SK-N-MC (cell line): ENCODE results near the gene TRIM44.

Source experiments
- DNase-seq: peaks from one replicate; pipeline ENCODE4 v3.0.0-alpha.2; 2011; ENCODE audit warnings: low read depth, low spot score
- H3K27ac ChIP-seq: fragments of 200-600 bp; sonication (generic); 2 replicates; pipeline ENCODE4 v1.5.1; 2016; ENCODE audit warnings: mixed run types
- H3K36me3 ChIP-seq: fragments of 200-600 bp; sonication (generic); 2 replicates; pipeline ENCODE4 v1.6.1; 2017; ENCODE audit warnings: antibody characterized with exemption, low read length, mixed read lengths; ENCODE audit not compliant: insufficient read depth
- H3K4me3 ChIP-seq: fragments of 200-600 bp; sonication (generic); 2 replicates; pipeline ENCODE4 v1.5.1; 2016
- H3K9ac ChIP-seq: fragments of 200-600 bp; sonication (generic); 2 replicates; pipeline ENCODE4 v1.8.0; 2017; ENCODE audit warnings: mixed run types, mixed read lengths; ENCODE audit not compliant: insufficient read length
- H3K9me3 ChIP-seq: fragments of 200-600 bp; sonication (generic); 2 replicates; pipeline ENCODE4 v1.6.1; 2017; ENCODE audit warnings: low read depth, mild to moderate bottlenecking, antibody characterized with exemption, low read length, moderate library complexity, mixed read lengths
- EZH2 ChIP-seq: fragments of 200-600 bp; sonication (generic); IDR thresholded peaks from one replicate; pipeline ENCODE4 v1.6.1; 2017; ENCODE audit warnings: antibody characterized with exemption
- FOXP2 ChIP-seq: optimal IDR thresholded peaks from 2 replicates; pipeline ENCODE3; 2011; ENCODE audit warnings: mild to moderate bottlenecking, moderate library complexity; ENCODE audit not compliant: insufficient read depth; ENCODE audit errors: extremely low read length, control extremely low read depth
- POLR2AphosphoS5 ChIP-seq: IDR thresholded peaks from 2 replicates; pipeline ENCODE4 v1.6.1; 2012; ENCODE audit warnings: mild to moderate bottlenecking, low read depth, low read length, borderline replicate concordance

The TRIM44 gene

DNA sequence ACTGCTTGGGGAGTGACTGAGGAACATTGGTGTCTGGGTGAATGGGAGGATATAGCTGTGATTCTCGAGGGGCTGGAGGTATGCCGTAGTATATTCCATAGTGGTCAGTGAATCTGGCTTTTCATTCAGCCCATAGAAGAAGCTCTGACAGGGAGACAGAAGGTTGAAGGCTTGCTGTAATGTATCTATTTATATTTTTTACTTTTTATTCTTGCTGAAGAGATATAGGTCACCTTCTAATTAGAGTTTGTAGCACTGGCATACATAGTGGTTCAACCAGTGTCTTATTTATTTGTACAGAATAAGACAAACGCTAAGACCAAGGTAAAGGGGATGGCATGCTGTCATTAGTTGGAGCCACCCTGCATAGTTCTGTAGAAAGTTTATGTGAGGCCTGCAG lies 10.0 kb downstream of the TRIM44 start:
- H3K9me3 ChIP-seq: no peaks in the 10 kb centered on the region; the same call in 1 of the 2 replicates
- H3K9ac ChIP-seq: no peak overlapping the region
- TF ChIP-seq FOXP2 (no peak), POLR2AphosphoS5 (no peak), EZH2 (no peak)

DNA sequence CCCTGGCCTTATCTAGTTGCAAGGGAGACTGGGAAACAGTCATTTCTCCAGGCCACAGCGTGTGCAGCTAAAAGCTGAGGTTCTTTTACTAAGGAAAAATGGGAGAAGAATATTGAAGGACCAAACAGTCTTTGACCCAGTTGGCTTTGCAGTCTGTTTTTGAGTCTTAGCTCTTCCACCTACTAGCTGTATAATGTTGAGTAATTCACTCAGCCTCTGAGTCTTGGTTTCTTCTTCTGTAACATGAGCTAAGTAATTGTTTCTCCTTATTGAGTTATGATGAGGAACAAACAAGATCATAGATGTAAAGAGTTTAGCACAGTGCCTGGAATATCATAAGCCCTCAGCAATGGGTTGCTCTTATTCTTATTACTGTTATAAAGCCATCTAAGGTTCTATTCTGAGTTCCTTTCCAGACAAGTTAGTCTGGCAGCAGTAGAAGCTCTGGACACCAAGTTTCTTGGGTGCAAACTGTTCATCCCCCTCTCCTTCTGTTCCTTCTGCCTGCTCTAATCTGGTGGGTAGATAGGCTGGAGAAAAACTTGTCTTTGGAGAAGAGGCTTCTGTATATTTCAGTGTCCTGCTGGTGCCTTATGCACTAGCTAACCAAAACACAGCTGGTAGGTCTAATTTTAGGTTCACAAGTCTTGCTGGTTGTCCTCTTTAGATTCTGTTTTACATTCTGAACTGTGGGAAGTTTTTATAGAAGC lies 13.5 kb downstream of the TRIM44 start:
- Histone ChIP-seq H3K9me3 (no peaks in the 10 kb centered on the region), H3K4me3 (no peak overlapping the region), H3K27ac (no peak overlapping the region), H3K9ac (no peak overlapping the region), H3K36me3 (no peaks in the 10 kb centered on the region)
- no peak for DNase-seq
- TF ChIP-seq POLR2AphosphoS5 (no peak), FOXP2 (no peak), EZH2 (no peak)

More for the DNA sequence above, 10.0 kb downstream of the TRIM44 start:
- Histone ChIP-seq H3K36me3 (no peaks in the 10 kb centered on the region), H3K4me3 (no peak overlapping the region), H3K27ac (no peak overlapping the region)
- no peak for DNase-seq

DNA sequence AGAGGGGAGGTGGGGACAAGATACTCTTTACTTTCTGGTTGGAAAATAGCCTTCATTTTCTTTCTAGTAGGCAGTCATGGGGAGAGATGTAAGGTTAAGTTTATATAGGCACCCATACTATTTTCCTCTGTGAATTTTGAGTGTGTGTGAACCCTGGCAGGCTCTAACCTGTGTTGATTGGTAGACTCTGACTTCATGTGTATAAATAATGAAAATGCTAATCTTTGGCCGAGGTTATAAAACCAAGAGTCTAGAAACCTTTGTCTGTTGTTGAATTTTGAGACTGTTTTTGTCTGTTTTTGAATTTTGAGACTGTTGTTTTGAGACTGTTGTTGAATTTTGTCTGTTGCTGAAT lies 14.0 kb downstream of the TRIM44 start:
- TF ChIP-seq POLR2AphosphoS5 (no peak), FOXP2 (no peak), EZH2 (no peak)
- H3K36me3 ChIP-seq: no peaks in the 10 kb centered on the region
- H3K9ac ChIP-seq: no peak overlapping the region
- H3K9me3 ChIP-seq: no peaks in the 10 kb centered on the region
- no peak overlapping the region for H3K27ac ChIP-seq
- H3K4me3 ChIP-seq: no peak overlapping the region
- no peak for DNase-seq

DNA sequence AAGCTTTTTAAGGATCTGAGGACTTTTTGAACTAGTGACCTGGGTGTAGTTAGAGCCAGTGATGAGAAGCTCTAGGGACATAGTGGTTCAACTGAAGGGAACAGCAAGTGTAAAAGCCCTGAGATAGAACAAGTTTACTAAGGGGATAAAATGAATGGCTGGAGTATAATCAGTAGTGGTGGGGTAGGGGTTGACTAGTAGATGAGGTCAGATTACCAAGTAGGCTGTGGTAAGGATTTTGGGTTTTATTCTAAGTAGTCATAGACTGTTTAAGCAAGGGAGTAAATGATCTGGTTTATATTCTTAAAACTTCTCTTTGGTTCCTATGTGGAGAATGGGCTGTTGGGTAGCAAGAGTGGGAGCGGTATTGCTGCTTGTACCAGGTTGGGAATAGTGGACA lies 15.3 kb downstream of the TRIM44 start:
- H3K36me3 ChIP-seq: no peaks in the 10 kb centered on the region
- no peak overlapping the region for H3K9ac ChIP-seq
- H3K27ac ChIP-seq: no peak overlapping the region
- no peak for TF ChIP-seq FOXP2
- no peak overlapping the region for H3K4me3 ChIP-seq
- no peak for DNase-seq
- no peaks in the 10 kb centered on the region for H3K9me3 ChIP-seq

DNA sequence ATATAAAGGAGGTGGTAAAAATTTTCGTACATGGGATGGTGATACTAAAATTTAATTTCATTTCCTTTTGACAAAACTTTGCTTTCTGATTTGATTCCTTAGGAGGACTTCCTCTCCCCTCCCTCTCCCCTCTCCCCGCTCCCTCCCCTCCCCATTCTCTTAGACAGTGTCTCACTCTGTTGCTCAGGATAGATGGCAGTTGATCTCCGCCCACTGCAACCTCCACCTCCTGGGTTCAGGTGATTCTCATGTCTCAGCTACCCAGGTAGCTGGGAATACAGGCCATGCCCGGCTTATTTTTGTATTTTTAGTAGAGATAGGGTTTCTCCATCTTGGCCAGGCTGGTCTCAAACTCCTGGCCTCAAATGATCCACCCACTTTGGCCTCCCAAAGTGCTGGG lies 15.9 kb downstream of the TRIM44 start:
- H3K36me3 ChIP-seq: no peaks in the 10 kb centered on the region
- H3K9ac ChIP-seq: no peak overlapping the region
- no peaks in the 10 kb centered on the region for H3K9me3 ChIP-seq
- H3K27ac ChIP-seq: no peak overlapping the region
- H3K4me3 ChIP-seq: no peak overlapping the region
- TF ChIP-seq POLR2AphosphoS5 (no peak), EZH2 (no peak), FOXP2 (no peak)
- no peak for DNase-seq

DNA sequence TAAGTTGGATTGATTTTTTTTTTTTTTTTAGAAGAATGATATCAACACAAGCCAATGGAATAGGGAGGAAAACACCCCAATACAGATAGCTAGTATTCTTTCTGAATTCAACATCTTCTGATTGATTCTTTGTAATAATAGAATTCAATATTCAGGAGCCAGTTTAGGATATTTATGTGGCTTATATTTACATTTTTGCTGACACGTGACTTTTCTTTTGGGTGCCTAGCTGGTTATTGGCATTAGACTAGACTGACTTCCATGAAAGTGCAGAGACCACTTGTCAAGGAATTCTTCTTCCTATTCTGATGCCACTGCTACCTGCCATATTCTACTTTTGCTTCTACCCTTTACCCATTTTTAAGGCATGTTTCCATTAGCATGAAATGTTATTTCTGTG lies 16.4 kb downstream of the TRIM44 start:
- H3K36me3 ChIP-seq: no peaks in the 10 kb centered on the region
- TF ChIP-seq POLR2AphosphoS5: no peak
- TF ChIP-seq FOXP2: no peak
- no peak for TF ChIP-seq EZH2
- H3K9me3 ChIP-seq: no peaks in the 10 kb centered on the region
- H3K9ac ChIP-seq: no peak overlapping the region
- DNase-seq: no peak
- H3K27ac ChIP-seq: no peak overlapping the region
- H3K4me3 ChIP-seq: no peak overlapping the region

DNA sequence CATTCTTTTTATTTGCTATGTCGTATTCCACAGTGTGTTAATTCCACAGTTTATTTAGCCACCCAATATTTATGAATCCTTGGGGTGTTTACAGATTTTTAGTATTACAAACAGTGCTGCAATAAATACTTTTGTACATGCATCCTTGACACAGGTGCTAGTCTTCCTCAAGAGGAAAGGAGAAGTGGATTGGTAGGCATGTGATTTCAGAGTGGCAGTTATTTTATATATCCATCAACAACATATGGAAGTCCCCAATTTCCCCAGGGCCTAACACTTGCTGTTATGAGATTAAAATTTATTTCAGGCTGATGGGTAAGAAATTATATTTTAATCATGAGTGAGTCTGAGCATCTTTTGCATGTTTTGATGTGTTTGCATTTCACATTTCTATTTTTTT lies 17.9 kb downstream of the TRIM44 start:
- Histone ChIP-seq H3K9me3 (no peaks in the 10 kb centered on the region), H3K27ac (no peak overlapping the region), H3K9ac (no peak overlapping the region), H3K36me3 (no peaks in the 10 kb centered on the region; the same call in 1 of the 2 replicates), H3K4me3 (no peak overlapping the region)
- TF ChIP-seq FOXP2: no peak
- TF ChIP-seq EZH2: no peak
- TF ChIP-seq POLR2AphosphoS5: no peak
- no peak for DNase-seq

DNA sequence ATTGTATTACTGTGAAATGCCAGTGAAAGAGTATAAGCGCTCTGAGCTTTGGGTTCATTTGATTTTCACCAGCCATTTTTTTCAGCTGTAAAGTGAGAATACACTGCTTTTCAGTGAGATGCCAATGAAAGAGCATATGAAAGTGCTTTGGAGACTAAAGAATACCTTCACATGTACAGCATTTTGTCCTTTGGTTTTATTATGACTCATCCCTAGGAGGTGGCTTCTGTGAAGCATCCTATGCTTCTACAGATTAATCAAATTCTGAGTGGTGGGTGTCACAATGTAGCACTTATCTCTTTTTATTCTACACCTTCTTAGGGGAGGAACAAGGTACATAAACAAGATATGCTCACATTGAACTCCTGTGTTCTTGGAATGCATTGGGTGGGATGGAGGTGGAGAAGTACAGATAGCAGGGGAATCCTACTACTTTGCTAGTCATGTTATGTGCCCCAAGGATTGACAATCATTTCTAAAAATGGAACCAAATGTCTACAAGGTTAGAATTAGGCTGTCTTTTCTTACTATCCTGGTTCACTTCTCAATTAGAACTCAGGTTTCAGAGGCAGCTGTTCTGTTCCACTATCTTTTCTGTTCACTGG lies 18.7 kb downstream of the TRIM44 start:
- H3K9ac ChIP-seq: no peak overlapping the region
- H3K4me3 ChIP-seq: no peak overlapping the region
- H3K27ac ChIP-seq: no peak overlapping the region
- no peaks in the 10 kb centered on the region; the same call in 1 of the 2 replicates for H3K36me3 ChIP-seq
- no peaks in the 10 kb centered on the region for H3K9me3 ChIP-seq
- no peak for TF ChIP-seq FOXP2
- TF ChIP-seq POLR2AphosphoS5: no peak
- TF ChIP-seq EZH2: no peak
- DNase-seq: no peak
